GM19328 (cell line): Measurements from ENCODE around the gene SLC46A1.

Source experiments
- ATAC-seq: cut with Tn5 transposase; IDR thresholded peaks from one replicate; pipeline ENCODE4 v1.9.1; 2021; ENCODE audit warnings: mild to moderate bottlenecking, moderate library complexity; ENCODE audit not compliant: unreplicated experiment

The SLC46A1 gene

GRCh38 chr17:28404812-28405570, 1.0 kb downstream of the SLC46A1 start:
- ATAC-seq = no peak

GRCh38 chr17:28404461-28404811, 1.6 kb downstream of the SLC46A1 start:
- ATAC-seq = no peak

- ATAC-seq = no peak
These were observed 2.0 kb downstream of the SLC46A1 start for GRCh38 chr17:28404007-28404406.

GRCh38 chr17:28402844-28403243, 3.2 kb downstream of the SLC46A1 start:
- no peak for ATAC-seq

- ATAC-seq = no peak
These were observed 3.8 kb downstream of the SLC46A1 start for GRCh38 chr17:28402224-28402630.

- no peak for ATAC-seq
These were observed 6.2 kb downstream of the SLC46A1 start for GRCh38 chr17:28399808-28400207.

GRCh38 chr17:28398280-28398981, 7.6 kb downstream of the SLC46A1 start:
- no peak for ATAC-seq

GRCh38 chr17:28397687-28398279, 8.2 kb downstream of the SLC46A1 start:
- no peak for ATAC-seq

GRCh38 chr17:28397275-28397674, 8.7 kb downstream of the SLC46A1 start:
- ATAC-seq = no peak

- ATAC-seq = no peak
These were observed 9.3 kb downstream of the SLC46A1 start for GRCh38 chr17:28396635-28397239.

GRCh38 chr17:28395968-28396367, 10.0 kb downstream of the SLC46A1 start:
- ATAC-seq = no peak

- no peak for ATAC-seq
These were observed 10.6 kb downstream of the SLC46A1 start for GRCh38 chr17:28395426-28395825.

- ATAC-seq = no peak
These were observed 11.5 kb downstream of the SLC46A1 start for GRCh38 chr17:28394337-28395116.

- no peak for ATAC-seq
These were observed 13.5 kb downstream of the SLC46A1 start for GRCh38 chr17:28392491-28392890.

GRCh38 chr17:28391401-28391800, 14.6 kb downstream of the SLC46A1 start:
- no peak for ATAC-seq

- no peak for ATAC-seq
These were observed 15.0 kb downstream of the SLC46A1 start for GRCh38 chr17:28390984-28391383.

- no peak for ATAC-seq
These were observed 15.4 kb downstream of the SLC46A1 start for GRCh38 chr17:28390563-28390962.

GRCh38 chr17:28390141-28390540, 15.9 kb downstream of the SLC46A1 start:
- ATAC-seq = no peak

- no peak for ATAC-seq
These were observed 17.9 kb downstream of the SLC46A1 start for GRCh38 chr17:28388106-28388505.

- no peak for ATAC-seq
These were observed 19.6 kb downstream of the SLC46A1 start for GRCh38 chr17:28386391-28386790.

- ATAC-seq = no peak
These were observed 20.6 kb downstream of the SLC46A1 start for GRCh38 chr17:28385406-28385805.
